SK-N-SH treated with all-trans-retinoic acid at 6 μM for 48 hours (cell line): Measurements from ENCODE around the gene DHX40.

Source experiments
- CREB5 ChIP-seq: fragments of 250-450 bp; sonication (Bioruptor Pico); IDR thresholded peaks from 2 replicates; pipeline ENCODE4 v1.5.1; 2020; ENCODE audit warnings: low read depth, mild to moderate bottlenecking, moderate library complexity
- ESRRG ChIP-seq: fragments of 250-450 bp; sonication (Bioruptor Pico); IDR thresholded peaks from 2 replicates; pipeline ENCODE4 v1.6.1; 2021; ENCODE audit warnings: mild to moderate bottlenecking
- ISL1 ChIP-seq: fragments of 250-450 bp; sonication (Bioruptor Pico); IDR thresholded peaks from 2 replicates; pipeline ENCODE4 v2.1.2; 2022; ENCODE audit warnings: mild to moderate bottlenecking, moderate library complexity
- OSR1 ChIP-seq: fragments of 250-450 bp; sonication (Bioruptor Pico); IDR thresholded peaks from 2 replicates; pipeline ENCODE4 v1.8.0; 2022; ENCODE audit warnings: moderate library complexity, mild to moderate bottlenecking, inconsistent platforms
- PATZ1 ChIP-seq: fragments of 250-450 bp; sonication (Bioruptor Pico); IDR thresholded peaks from 2 replicates; pipeline ENCODE4 v1.8.0; 2020; ENCODE audit warnings: mild to moderate bottlenecking, moderate library complexity, borderline replicate concordance
- PPARA ChIP-seq: fragments of 250-450 bp; sonication (Bioruptor Pico); IDR thresholded peaks from 2 replicates; pipeline ENCODE4 v1.5.0; 2020; ENCODE audit warnings: mild to moderate bottlenecking, borderline replicate concordance
- RARB ChIP-seq: fragments of 250-450 bp; sonication (Bioruptor Pico); IDR thresholded peaks from 2 replicates; pipeline ENCODE4 v1.8.0; 2021; ENCODE audit warnings: mild to moderate bottlenecking, moderate library complexity
- TCF4 ChIP-seq: fragments of 250-450 bp; sonication (Bioruptor Pico); IDR thresholded peaks from 2 replicates; pipeline ENCODE4 v1.8.0; 2021; ENCODE audit warnings: mild to moderate bottlenecking, moderate library complexity, borderline replicate concordance
- ZC3H10 ChIP-seq: fragments of 250-450 bp; sonication (Bioruptor Pico); IDR thresholded peaks from 2 replicates; pipeline ENCODE4 v1.5.1; 2021; ENCODE audit warnings: mild to moderate bottlenecking, moderate library complexity
- ZNF565 ChIP-seq: fragments of 450-650 bp; formaldehyde crosslinking; conservative IDR thresholded peaks from 2 replicates; pipeline ENCODE4 v1.5.0; 2020; ENCODE audit warnings: low read depth, mild to moderate bottlenecking, moderate library complexity

- TF ChIP-seq ZC3H10 (CRISPR knock-in tag) (no peak), OSR1 (CRISPR knock-in tag) (no peak), ZNF565 (CRISPR knock-in tag) (no peak), RARB (CRISPR knock-in tag) (no peak), TCF4 (CRISPR knock-in tag) (no peak), ISL1 (CRISPR knock-in tag) (no peak), CREB5 (CRISPR knock-in tag) (no peak), PATZ1 (CRISPR knock-in tag) (no peak), PPARA (CRISPR knock-in tag) (no peak), ESRRG (CRISPR knock-in tag) (no peak)
Measured at GRCh38 chr17:59530531-59530930, 34.9 kb upstream of the DHX40 start.
